HG03135 (cell line): ENCODE data around the gene PLBD1.

Experiments
- ATAC-seq: cut with Tn5 transposase; IDR thresholded peaks from one replicate; pipeline ENCODE4 v1.9.1; 2021; ENCODE audit warnings: mild to moderate bottlenecking, moderate library complexity; ENCODE audit not compliant: unreplicated experiment

PLBD1 gene

DNA sequence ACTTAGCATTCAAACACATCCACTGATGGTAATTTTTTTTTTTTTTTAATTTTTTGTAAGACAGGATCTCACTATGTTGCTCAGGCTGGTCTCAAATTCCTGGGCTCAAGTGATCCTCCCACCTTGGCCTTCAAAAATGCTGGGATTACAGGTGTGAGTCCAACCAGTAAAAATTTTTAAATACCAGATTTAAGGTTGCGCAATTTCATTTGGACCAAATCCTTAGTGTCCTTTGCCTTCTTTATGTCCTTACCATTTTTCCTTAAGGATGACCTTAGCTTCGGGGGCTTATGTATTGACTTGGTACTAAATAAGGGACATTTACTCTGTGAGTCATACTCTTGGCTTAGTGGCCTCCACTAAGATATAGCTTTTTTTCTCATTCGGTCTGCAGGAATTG, 4.1 kb upstream of the PLBD1 start:
- ATAC-seq = no peak

DNA sequence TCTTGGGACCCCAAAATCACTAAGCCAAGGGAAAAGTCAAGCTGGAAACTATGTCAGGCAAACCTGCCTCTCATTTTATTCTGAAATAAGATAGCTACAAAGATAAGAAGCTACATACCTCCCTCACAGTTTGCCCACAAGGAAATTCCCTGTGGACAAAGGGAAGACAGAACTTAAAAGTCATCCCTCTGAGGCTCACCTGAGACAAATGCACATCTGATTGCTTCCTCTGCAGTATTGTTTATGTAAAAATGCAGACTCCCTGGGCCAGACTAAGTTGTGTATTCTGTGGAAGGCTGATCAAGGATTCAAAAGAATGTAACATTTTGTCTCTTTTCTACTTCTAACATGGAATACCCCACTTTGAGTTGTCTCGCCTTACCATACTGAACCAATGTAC, 2.5 kb upstream of the PLBD1 start:
- ATAC-seq = no peak

GRCh38 chr12:14564336-14564959, 3.2 kb downstream of the PLBD1 start:
- ATAC-seq = no peak

- ATAC-seq = no peak
Observed at GRCh38 chr12:14563046-14563445, 4.6 kb downstream of the PLBD1 start.

DNA sequence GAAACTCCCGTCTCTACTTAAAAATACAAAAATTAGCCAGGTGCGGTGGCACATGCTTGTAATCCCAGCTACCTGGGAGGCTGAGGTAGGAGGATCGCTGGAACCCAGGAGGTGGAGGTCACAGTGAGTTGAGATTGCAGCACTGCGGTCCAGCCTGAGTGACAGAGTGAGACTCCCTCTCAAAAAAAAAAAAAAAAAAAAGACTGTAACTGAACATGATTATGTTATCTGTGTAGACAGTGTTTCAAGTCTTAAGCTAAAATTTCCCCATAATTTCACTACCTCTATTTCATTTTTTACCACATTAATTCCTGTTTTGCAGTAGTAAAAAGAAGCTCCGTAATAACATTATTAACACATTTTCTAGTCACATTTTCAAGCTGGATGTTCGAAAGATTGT, 5.4 kb downstream of the PLBD1 start:
- no peak for ATAC-seq

DNA sequence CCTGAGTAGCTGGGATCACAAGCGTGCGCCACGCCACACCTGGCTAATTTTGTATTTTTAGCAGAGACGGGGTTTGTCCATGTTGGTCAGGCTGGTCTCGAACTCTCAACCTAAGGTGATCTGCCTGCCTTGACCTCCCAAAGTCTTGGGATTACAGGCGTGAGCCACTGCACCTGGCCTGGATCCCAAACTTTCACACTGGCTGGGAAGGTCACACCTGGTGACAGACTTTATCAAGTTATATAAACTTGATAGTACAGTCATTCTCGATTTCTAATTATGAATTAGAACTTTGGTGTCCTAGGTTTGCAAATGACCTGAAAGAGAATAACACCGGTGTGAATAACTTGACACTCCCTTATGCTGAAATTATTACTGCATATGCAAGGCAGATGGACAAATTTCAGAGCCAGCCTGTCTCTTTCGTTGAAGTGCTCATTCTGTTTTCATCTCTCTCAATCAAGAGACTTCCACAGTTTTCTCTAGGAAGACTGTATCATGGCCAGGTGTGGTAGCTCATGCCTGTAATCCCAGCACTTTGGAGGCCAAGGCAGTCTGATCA, 5.9 kb downstream of the PLBD1 start:
- no peak for ATAC-seq

GRCh38 chr12:14560904-14561574, 6.6 kb downstream of the PLBD1 start:
- no peak for ATAC-seq

GRCh38 chr12:14558473-14558959, 9.2 kb downstream of the PLBD1 start:
- no peak for ATAC-seq

DNA sequence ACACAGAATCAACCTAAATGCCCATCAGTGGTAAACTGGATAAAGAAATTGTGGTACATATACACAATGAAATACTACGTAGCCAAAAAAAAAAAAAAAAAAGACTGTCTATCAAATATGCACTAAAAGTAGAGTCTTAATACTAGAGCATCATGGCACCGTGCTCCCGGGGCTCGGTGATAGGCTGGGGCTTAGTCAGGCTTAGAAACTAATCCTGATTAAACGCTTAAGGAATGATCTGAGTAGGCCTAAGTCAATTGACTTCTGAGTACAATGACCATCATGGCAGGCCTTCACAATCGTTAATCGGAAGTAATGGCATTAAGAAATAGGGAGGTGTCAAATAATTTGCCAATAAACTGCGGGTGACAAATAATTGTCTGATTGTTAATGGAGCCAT, 9.7 kb downstream of the PLBD1 start:
- ATAC-seq = no peak

GRCh38 chr12:14554281-14555007, 13.2 kb downstream of the PLBD1 start:
- no peak for ATAC-seq

- no peak for ATAC-seq
Observed at GRCh38 chr12:14548609-14549008, 19.1 kb downstream of the PLBD1 start.

GRCh38 chr12:14547571-14547970, 20.1 kb downstream of the PLBD1 start:
- ATAC-seq = no peak

DNA sequence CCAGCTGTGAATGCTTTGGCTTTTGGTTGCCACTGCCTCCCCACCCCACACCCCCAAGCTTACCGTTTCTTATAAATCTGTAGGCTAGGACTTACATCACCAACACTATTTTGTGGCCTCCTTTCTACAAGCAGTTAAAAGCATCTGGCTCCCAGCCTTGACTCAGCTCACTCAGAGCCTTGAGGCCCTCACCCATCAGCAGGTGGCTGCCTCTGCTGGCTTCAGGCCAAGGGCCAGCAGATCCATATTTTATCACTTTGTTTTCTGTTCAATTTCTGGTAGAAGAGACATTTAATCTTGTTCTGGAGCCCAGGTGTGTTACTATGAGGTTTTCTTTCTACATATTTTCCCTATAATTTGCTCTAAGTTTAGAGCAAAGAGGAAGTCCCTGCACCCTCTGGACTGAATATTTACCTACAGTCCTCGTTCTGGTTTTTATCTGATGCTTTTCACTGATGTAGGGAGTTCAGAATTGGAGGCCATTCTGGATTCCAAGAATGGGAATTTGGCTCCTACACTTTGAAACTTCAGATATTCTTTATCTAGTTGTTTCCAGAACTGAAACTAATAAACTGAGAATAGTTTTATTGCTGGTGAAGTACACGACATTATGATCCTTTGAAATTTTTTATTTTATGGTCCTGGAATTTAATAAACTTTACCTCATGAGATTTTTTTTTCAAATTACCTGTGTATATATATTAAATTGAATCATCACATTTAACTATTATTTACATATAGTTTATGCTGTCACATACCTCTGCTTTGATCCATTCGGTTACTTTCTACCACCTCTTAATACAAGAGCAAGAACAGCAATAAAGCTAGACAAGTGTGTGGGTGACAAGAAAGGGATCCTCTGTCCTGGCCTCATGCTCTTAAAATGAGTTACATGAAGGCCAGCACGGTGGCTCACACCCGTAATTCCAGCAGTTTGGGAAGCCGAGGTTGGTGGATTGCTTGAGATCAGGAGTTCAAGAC, 22.2 kb downstream of the PLBD1 start:
- ATAC-seq = no peak

- ATAC-seq = no peak
Observed at GRCh38 chr12:14540801-14541462, 26.8 kb downstream of the PLBD1 start.

- no peak for ATAC-seq
Observed at GRCh38 chr12:14537088-14537487, 30.6 kb downstream of the PLBD1 start.

DNA sequence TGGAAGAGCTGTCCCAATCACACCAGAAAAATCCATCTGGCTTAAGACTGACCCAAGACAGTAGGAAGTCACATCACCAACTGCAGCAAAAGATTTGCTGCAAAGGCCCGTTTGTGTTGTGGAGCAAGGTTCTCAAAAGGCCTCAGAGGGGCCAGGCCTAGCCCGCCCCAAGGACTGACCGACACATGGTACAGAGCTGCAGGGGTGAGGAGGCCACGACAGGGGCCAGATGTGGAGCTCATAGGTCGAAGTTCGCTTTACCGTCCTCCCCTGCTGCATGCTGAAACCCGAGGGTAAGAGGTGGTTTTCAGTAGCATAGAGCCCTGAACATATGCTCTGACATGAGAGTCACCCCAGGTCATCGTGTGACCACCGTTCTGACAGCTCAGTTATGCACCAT, 35.5 kb downstream of the PLBD1 start:
- no peak for ATAC-seq

- ATAC-seq = no peak
Observed at GRCh38 chr12:14525964-14526363, 41.7 kb downstream of the PLBD1 start.

GRCh38 chr12:14521822-14522221, 45.9 kb downstream of the PLBD1 start:
- ATAC-seq = no peak

GRCh38 chr12:14514946-14515345, 52.7 kb downstream of the PLBD1 start:
- no peak for ATAC-seq
